H9 (cell line): ENCODE measurements around the gene RLN3. TPM values are rescaled to one million over a fixed set of nuclear protein-coding genes. Genes with fewer than 3 reads are reported as not detected.

Experiments
- DNase-seq: peaks from one replicate; pipeline ENCODE4 v3.0.0-alpha.2; 2017
- H2AFZ ChIP-seq: one replicate; pipeline ENCODE4 v1.6.1; 2013; ENCODE audit warnings: mild to moderate bottlenecking, low read length, control low read depth, moderate library complexity
- H2AK5ac ChIP-seq: 2 replicates; pipeline ENCODE4 v1.6.1; 2013; ENCODE audit warnings: low read length, control low read depth, mixed read lengths; ENCODE audit not compliant: insufficient read length
- H2BK120ac ChIP-seq: one replicate; pipeline ENCODE4 v1.6.1; 2013; ENCODE audit warnings: low read depth, mild to moderate bottlenecking, low read length, control low read depth, inconsistent platforms; ENCODE audit not compliant: poor library complexity, severe bottlenecking
- H2BK12ac ChIP-seq: 2 replicates; pipeline ENCODE4 v1.6.1; 2013; ENCODE audit warnings: low read length, control low read depth, mixed read lengths, low read depth; ENCODE audit not compliant: insufficient read length
- H2BK15ac ChIP-seq: 2 replicates; pipeline ENCODE4 v1.6.1; 2013; ENCODE audit warnings: low read depth, low read length, control low read depth
- H2BK20ac ChIP-seq: one replicate; pipeline ENCODE4 v1.6.1; 2013; ENCODE audit warnings: low read depth, mild to moderate bottlenecking, low read length, control low read depth, inconsistent platforms; ENCODE audit not compliant: poor library complexity, severe bottlenecking
- H2BK5ac ChIP-seq: 2 replicates; pipeline ENCODE4 v1.6.1; 2013; ENCODE audit warnings: low read length, control low read depth, mixed read lengths; ENCODE audit not compliant: insufficient read length
- H3K14ac ChIP-seq: 2 replicates; pipeline ENCODE4 v1.6.1; 2013; ENCODE audit warnings: low read length, control low read depth; ENCODE audit not compliant: insufficient read depth
- H3K18ac ChIP-seq: 2 replicates; pipeline ENCODE4 v1.6.1; 2013; ENCODE audit warnings: low read depth, mild to moderate bottlenecking, mixed read lengths, low read length, control low read depth; ENCODE audit not compliant: insufficient read length
- H3K23ac ChIP-seq: 2 replicates; pipeline ENCODE4 v1.6.1; 2013; ENCODE audit warnings: low read length, control low read depth, mixed read lengths, low read depth; ENCODE audit not compliant: insufficient read length
- H3K23me2 ChIP-seq: 2 replicates; pipeline ENCODE4 v1.6.1; 2013; ENCODE audit warnings: low read depth, mild to moderate bottlenecking, mixed read lengths, low read length, control low read depth; ENCODE audit not compliant: insufficient read length, poor library complexity, severe bottlenecking
- H3K27ac ChIP-seq: 2 replicates; pipeline ENCODE4 v1.5.1; 2013; ENCODE audit warnings: low read length, control low read depth, mixed read lengths, low read depth; ENCODE audit not compliant: insufficient read length
- H3K27me3 ChIP-seq: 2 replicates; pipeline ENCODE4 v1.6.1; 2013; ENCODE audit warnings: low read length, control low read depth, inconsistent platforms; ENCODE audit not compliant: insufficient read depth
- H3K4ac ChIP-seq: 2 replicates; pipeline ENCODE4 v1.6.1; 2013; ENCODE audit warnings: low read depth, mild to moderate bottlenecking, control low read depth, inconsistent platforms, low read length, moderate library complexity
- H3K4me1 ChIP-seq: 2 replicates; pipeline ENCODE4 v1.6.1; 2013; ENCODE audit warnings: low read length, control low read depth, inconsistent platforms; ENCODE audit not compliant: insufficient read depth
- H3K4me2 ChIP-seq: 2 replicates; pipeline ENCODE4 v1.6.1; 2013; ENCODE audit warnings: low read length, control low read depth, mixed read lengths; ENCODE audit not compliant: insufficient read length, insufficient read depth
- H3K56ac ChIP-seq: 2 replicates; pipeline ENCODE4 v1.6.1; 2013; ENCODE audit warnings: low read depth, mild to moderate bottlenecking, mixed read lengths, low read length, control low read depth; ENCODE audit not compliant: insufficient read length
- H3K79me1 ChIP-seq: 2 replicates; pipeline ENCODE4 v1.6.1; 2013; ENCODE audit warnings: low read depth, mild to moderate bottlenecking, moderate library complexity, low read length, control low read depth, inconsistent platforms; ENCODE audit not compliant: insufficient read depth, poor library complexity, severe bottlenecking
- H3K79me2 ChIP-seq: 2 replicates; pipeline ENCODE4 v1.6.1; 2013; ENCODE audit warnings: low read length, control low read depth, inconsistent platforms; ENCODE audit not compliant: insufficient read depth
- H3K9ac ChIP-seq: 2 replicates; pipeline ENCODE4 v1.6.1; 2013; ENCODE audit warnings: low read length, control low read depth, mixed read lengths; ENCODE audit not compliant: insufficient read length; ENCODE audit errors: extremely low read depth
- H3K9me3 ChIP-seq: one replicate; pipeline ENCODE4 v1.6.1; 2013; ENCODE audit warnings: low read depth, low read length, inconsistent platforms; ENCODE audit not compliant: control insufficient read depth
- H3T11ph ChIP-seq: one replicate; pipeline ENCODE4 v1.6.1; 2013; ENCODE audit warnings: mild to moderate bottlenecking, low read length, control low read depth, inconsistent platforms
- H4K20me1 ChIP-seq: one replicate; pipeline ENCODE4 v1.6.1; 2013; ENCODE audit not compliant: control insufficient read depth, insufficient read length, insufficient read depth
- H4K5ac ChIP-seq: 2 replicates; pipeline ENCODE4 v1.6.1; 2013; ENCODE audit warnings: low read depth, mild to moderate bottlenecking, mixed read lengths, low read length, control low read depth; ENCODE audit not compliant: insufficient read length
- H4K8ac ChIP-seq: replicated peaks from 2 replicates; pipeline ENCODE4 v1.6.1; 2013; ENCODE audit warnings: low read length, control low read depth, mixed read lengths, low read depth; ENCODE audit not compliant: insufficient read length
- H4K91ac ChIP-seq: 2 replicates; pipeline ENCODE4 v1.6.1; 2013; ENCODE audit warnings: low read depth, mild to moderate bottlenecking, moderate library complexity, mixed read lengths, low read length, control low read depth; ENCODE audit not compliant: insufficient read length
- H3K27ac Mint-ChIP-seq, 3 experiments: 2 replicates in 2 of 3; 3 replicates in 1 of 3; pipeline ENCODE4 v1.8.0; 2020 to 2021; ENCODE audit warnings: mixed read lengths in 3 of 3, mild to moderate bottlenecking in 1 of 3, moderate library complexity in 1 of 3
- H3K27me3 Mint-ChIP-seq: 2 replicates; pipeline ENCODE4 v1.8.0; 2021; ENCODE audit warnings: low read depth, mild to moderate bottlenecking, moderate library complexity, mixed read lengths
- H3K36me3 Mint-ChIP-seq, 3 experiments: 2 replicates in 2 of 3; 3 replicates in 1 of 3; pipeline ENCODE4 v1.8.0; 2020 to 2021; ENCODE audit warnings: low read depth in 3 of 3, mixed read lengths in 3 of 3; ENCODE audit not compliant: insufficient read depth in 1 of 3
- H3K4me1 Mint-ChIP-seq, 2 experiments: 2 replicates each; pipeline ENCODE4 v1.8.0; 2020; ENCODE audit warnings: mixed read lengths in 2 of 2
- H3K4me3 Mint-ChIP-seq, 2 experiments: 2 replicates in 1 of 2; 3 replicates in 1 of 2; pipeline ENCODE4 v1.8.0; 2020 to 2021; ENCODE audit warnings: mild to moderate bottlenecking in 2 of 2, mixed read lengths in 2 of 2, moderate library complexity in 1 of 2
- H3K9me3 Mint-ChIP-seq, 2 experiments: 2 replicates in 1 of 2; 3 replicates in 1 of 2; pipeline ENCODE4 v1.8.0; 2020; ENCODE audit warnings: mild to moderate bottlenecking in 2 of 2, mixed read lengths in 2 of 2, moderate library complexity in 1 of 2
- WGBS: extraction: QIAGEN DNeasy Blood & Tissue Kit; methylation state at CpG from one replicate; pipeline ENCODE4 v1.1.7; 2013; ENCODE audit warnings: missing lambda C conversion rate, low lambda C conversion rate, mixed read lengths; ENCODE audit not compliant: insufficient read length; ENCODE audit errors: extremely low coverage; 5-methylcytosine and 5-hydroxymethylcytosine counted together
- total RNA-seq: library from RNA; stranded (reverse); gene quantifications from 2 replicates; pipeline ENCODE4 v1.2.1, GENCODE V29; 2021
- TF ChIP-seq, protein P1 (sequence below): fragments of 200-600 bp; sonication (generic); conservative IDR thresholded peaks from 3 replicates; pipeline ENCODE4 v1.8.0; 2021; ENCODE audit warnings: antibody characterized with exemption, mild to moderate bottlenecking

Gene RLN3
- total RNA-seq, 1 experiment from 2014 or later: not detected

DNA sequence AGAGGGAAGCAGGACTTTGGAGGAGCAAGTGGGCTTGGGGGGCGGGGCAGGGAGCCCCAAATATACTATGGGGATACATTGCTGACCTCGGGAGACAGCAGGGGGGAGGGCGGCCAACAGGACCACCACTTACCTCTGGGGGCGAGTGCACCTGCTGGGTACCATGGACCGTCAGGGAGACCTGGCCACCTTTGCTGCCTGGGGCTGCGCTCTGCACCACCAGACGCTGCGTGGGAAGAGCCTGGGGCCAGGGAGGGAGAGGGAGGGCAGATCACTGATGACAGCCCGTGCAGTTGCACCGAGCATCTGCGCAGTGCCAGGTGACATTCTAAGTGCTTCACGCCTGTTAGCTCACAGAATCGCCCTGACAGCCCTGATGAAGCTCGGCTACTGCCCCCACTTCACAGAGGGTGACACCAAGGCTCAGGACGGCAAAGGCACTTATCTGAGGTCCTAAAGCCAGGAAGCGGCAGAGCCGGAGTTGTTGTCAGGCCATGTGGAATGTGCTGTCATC, 45.9 kb upstream of the RLN3 start:
- no peak overlapping the region for H4K5ac ChIP-seq
- H3K27ac ChIP-seq: no peak overlapping the region
- Mint-ChIP-seq H3K27me3 (no peaks in the 10 kb centered on the region), H3K27ac (peak overlapping the region in 1 of 3 experiments; percentile 90; a peak in 1 of 7 replicates), H3K4me1 (peaks cover 32 to 44% of the 10 kb centered on the region in 2 experiments), H3K36me3 (no peaks in the 10 kb centered on the region), H3K9me3 (no peaks in the 10 kb centered on the region; a peak in 1 of 5 replicates), H3K4me3 (no peak overlapping the region)
- no peak overlapping the region for H2BK120ac ChIP-seq
- H3K79me1 ChIP-seq: no peaks in the 10 kb centered on the region
- H2AK5ac ChIP-seq: no peak overlapping the region
- H3K4me2 ChIP-seq: no peak overlapping the region
- no peak overlapping the region for H3K23ac ChIP-seq
- no peak overlapping the region for H4K8ac ChIP-seq
- H3T11ph ChIP-seq: no peak overlapping the region
- H3K79me2 ChIP-seq: no peaks in the 10 kb centered on the region
- peaks cover 3% of the 10 kb centered on the region; the same call in 1 of the 2 replicates for H3K4me1 ChIP-seq
- no peak for DNase-seq
- H3K27me3 ChIP-seq: no peaks in the 10 kb centered on the region
- H4K20me1 ChIP-seq: no peaks in the 10 kb centered on the region
- TF ChIP-seq, protein P1, sequence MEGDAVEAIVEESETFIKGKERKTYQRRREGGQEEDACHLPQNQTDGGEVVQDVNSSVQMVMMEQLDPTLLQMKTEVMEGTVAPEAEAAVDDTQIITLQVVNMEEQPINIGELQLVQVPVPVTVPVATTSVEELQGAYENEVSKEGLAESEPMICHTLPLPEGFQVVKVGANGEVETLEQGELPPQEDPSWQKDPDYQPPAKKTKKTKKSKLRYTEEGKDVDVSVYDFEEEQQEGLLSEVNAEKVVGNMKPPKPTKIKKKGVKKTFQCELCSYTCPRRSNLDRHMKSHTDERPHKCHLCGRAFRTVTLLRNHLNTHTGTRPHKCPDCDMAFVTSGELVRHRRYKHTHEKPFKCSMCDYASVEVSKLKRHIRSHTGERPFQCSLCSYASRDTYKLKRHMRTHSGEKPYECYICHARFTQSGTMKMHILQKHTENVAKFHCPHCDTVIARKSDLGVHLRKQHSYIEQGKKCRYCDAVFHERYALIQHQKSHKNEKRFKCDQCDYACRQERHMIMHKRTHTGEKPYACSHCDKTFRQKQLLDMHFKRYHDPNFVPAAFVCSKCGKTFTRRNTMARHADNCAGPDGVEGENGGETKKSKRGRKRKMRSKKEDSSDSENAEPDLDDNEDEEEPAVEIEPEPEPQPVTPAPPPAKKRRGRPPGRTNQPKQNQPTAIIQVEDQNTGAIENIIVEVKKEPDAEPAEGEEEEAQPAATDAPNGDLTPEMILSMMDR: no peak
- H3K9me3 ChIP-seq: no peaks in the 10 kb centered on the region
- H3K56ac ChIP-seq: no peak overlapping the region
- H3K4ac ChIP-seq: no peak overlapping the region
- no peak overlapping the region for H3K18ac ChIP-seq
- no peak overlapping the region for H2AFZ ChIP-seq
- no peak overlapping the region for H2BK20ac ChIP-seq
- no peak overlapping the region for H3K9ac ChIP-seq
- no peak overlapping the region for H2BK5ac ChIP-seq
- no peak overlapping the region for H2BK15ac ChIP-seq
- H3K23me2 ChIP-seq: no peaks in the 10 kb centered on the region
- H4K91ac ChIP-seq: no peak overlapping the region
- WGBS: no CpG with 5 or more reads among the region's 17 CpGs
- no peak overlapping the region for H2BK12ac ChIP-seq
- no peak overlapping the region for H3K14ac ChIP-seq
